Peyer's patch (tissue), 4 donors: ENCODE results near the gene FKRP. TPM values are rescaled to one million over a fixed set of nuclear protein-coding genes. Genes with fewer than 3 reads are reported as not detected.

Experiments used
- DNase-seq, 3 donors: peaks; one replicate each; pipeline ENCODE4 v3.0.0-alpha.2; 2017 to 2019
- H3K27ac ChIP-seq, 4 donors: fragments of 200-600 bp; sonication (generic); one replicate each; pipeline ENCODE4 v1.5.1; 2016 to 2019
- H3K27me3 ChIP-seq, 2 donors: fragments of 200-600 bp; sonication (generic); one replicate each; pipeline ENCODE4 v1.5.1; 2019
- H3K36me3 ChIP-seq, 3 donors: fragments of 200-600 bp; sonication (generic); one replicate each; pipeline ENCODE4 v1.5.1; 2016 to 2019
- H3K4me1 ChIP-seq, 4 donors: fragments of 200-600 bp; sonication (generic); one replicate each; pipeline ENCODE4 v1.5.1; 2016 to 2019
- H3K4me3 ChIP-seq, 4 donors: fragments of 200-600 bp; sonication (generic); 1 replicate in 3 of 4; 2 replicates in 1 of 4; pipeline ENCODE4 v1.5.1; 2016 to 2019; ENCODE audit warnings: mild to moderate bottlenecking in 1 of 4
- H3K9me3 ChIP-seq, 4 donors: fragments of 200-600 bp; sonication (generic); one replicate each; pipeline ENCODE4 v1.5.1; 2016 to 2019; ENCODE audit warnings: mild to moderate bottlenecking in 1 of 4
- CTCF ChIP-seq, 6 experiments: fragments of 450-650 bp in 4 of 6; fragments of 200-600 bp in 2 of 6; sonication (generic) in 1 of 6; IDR thresholded peaks; one replicate each; pipeline ENCODE4 v1.5.1; 2017 to 2019; ENCODE audit warnings: antibody characterized with exemption in 6 of 6, mild to moderate bottlenecking in 3 of 6, moderate library complexity in 1 of 6
- POLR2A ChIP-seq, 2 donors: fragments of 450-650 bp; IDR thresholded peaks; one replicate each; pipeline ENCODE4 v1.5.1; 2017; ENCODE audit warnings: antibody characterized with exemption in 2 of 2, mild to moderate bottlenecking in 2 of 2, moderate library complexity in 2 of 2
- total RNA-seq, 4 donors: library from RNA; depleted of rRNA; stranded (reverse); fragments of >200 nt; gene quantifications; one replicate each; pipeline ENCODE4 v1.1.0, GENCODE V29; 2016

The FKRP gene
- total RNA-seq, 4 donors from 2014 or later: 9.1 to 18.6 (median 15.3) TPM

DNA sequence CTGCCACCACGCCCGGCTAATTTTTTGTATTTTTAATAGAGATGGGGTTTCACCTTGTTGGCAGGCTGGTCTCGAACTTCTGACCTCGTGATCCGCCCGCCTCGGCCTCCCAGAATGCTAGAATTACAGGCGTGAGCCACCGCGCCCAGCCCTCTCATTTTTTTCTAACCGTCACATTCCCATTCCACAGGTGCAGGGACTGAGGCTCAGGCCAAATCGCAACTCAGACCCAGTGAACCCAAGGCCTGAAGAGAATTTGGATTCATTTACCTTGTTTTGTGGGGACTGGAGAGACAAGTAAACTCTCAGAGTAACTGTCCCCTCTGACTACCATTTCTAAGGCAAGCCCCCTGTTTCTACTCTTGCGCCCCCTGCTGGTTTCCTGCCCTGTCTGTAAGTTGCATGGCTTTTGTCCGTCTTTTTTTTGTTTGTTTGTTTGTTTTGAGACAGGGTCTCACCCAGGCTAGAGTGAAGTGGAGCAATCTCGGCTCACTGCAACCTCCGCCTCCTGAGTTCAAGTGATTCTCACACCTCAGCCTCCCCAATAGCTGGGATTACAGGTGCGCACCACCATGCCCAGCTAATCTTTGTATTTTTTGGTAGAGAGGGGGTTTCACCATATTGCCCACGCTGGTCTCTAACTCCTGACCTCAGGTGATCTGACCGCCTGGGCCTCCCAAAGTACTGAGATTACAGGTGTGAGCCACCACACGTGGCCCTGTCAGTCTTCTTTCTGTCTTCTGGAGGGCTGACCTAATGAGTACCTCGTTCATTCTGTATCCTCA lies 2.7 kb downstream of the FKRP start:
- no peak overlapping the region for H3K27ac ChIP-seq
- peaks cover 0 to 22% (median 8%) of the 10 kb centered on the region in 4 donors for H3K4me1 ChIP-seq
- DNase-seq: peak; percentile 76 to 88 (median 82)
- TF ChIP-seq POLR2A (IDR thresholded peaks at IDR 0.05) (no peak), CTCF (IDR thresholded peaks at IDR 0.05) (peak; percentile 59 to 83 (median 69))
- no peaks in the 10 kb centered on the region for H3K9me3 ChIP-seq
- H3K4me3 ChIP-seq: no peak overlapping the region
- H3K27me3 ChIP-seq: no peaks in the 10 kb centered on the region
- H3K36me3 ChIP-seq: no peaks in the 10 kb centered on the region

DNA sequence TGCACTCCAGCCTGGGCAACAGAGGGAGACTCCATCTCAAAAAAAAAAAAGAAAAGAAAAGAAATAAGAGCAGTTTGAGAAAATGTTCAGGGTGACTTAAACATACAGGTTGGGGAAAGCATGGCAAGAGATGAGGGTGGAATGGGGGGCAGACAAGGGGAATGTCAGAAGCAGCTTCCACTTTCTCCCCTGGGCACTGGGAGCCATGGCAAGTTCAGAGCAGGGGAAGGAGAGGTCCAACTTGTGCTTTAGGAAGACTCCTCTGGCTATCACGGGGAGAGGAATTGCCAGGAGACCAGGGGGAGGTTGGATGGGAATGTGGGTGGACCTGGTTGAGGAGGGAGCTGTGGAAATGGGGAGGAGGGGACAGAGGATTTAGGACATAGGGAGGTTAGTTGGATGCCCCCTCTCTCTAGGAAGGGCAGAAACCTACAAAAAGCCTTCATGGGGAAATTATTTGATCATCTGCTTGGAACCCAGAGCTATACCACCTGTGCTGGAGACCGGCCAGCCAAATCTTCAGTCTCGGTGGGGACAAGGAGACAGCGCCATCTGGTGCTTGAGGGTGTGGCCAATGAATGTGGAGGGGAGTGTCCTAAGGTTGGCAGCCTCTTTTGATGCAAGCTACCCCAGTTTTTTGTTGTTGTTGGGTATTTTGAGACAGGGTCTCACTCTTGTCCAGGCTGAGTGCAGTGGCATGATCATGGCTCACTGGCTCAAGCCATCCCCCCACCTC lies 7.7 kb downstream of the FKRP start:
- Histone ChIP-seq H3K27me3 (no peaks in the 10 kb centered on the region), H3K9me3 (no peaks in the 10 kb centered on the region), H3K4me3 (no peak overlapping the region), H3K27ac (no peak overlapping the region), H3K36me3 (peaks cover 0 to 14% (median 0%) of the 10 kb centered on the region in 3 donors), H3K4me1 (peaks cover 0 to 7% (median 0%) of the 10 kb centered on the region in 4 donors)
- DNase-seq: peak; percentile 67 to 82 (median 71)
- peak in 5 of 6 experiments; percentile 35 to 57 (median 55) for TF ChIP-seq CTCF (IDR thresholded peaks at IDR 0.05)
- TF ChIP-seq POLR2A (IDR thresholded peaks at IDR 0.05): no peak

GRCh38 chr19:46755077-46755852 lies 9.4 kb downstream of the FKRP start:
- H3K36me3 ChIP-seq: peaks cover 0 to 14% (median 0%) of the 10 kb centered on the region in 3 donors
- H3K9me3 ChIP-seq: no peaks in the 10 kb centered on the region
- H3K4me1 ChIP-seq: peaks cover 0 to 7% (median 0%) of the 10 kb centered on the region in 4 donors
- TF ChIP-seq CTCF (IDR thresholded peaks at IDR 0.05): no peak
- no peak for TF ChIP-seq POLR2A (IDR thresholded peaks at IDR 0.05)
- no peak overlapping the region for H3K4me3 ChIP-seq
- H3K27ac ChIP-seq: no peak overlapping the region
- DNase-seq: no peak
- no peaks in the 10 kb centered on the region for H3K27me3 ChIP-seq

DNA sequence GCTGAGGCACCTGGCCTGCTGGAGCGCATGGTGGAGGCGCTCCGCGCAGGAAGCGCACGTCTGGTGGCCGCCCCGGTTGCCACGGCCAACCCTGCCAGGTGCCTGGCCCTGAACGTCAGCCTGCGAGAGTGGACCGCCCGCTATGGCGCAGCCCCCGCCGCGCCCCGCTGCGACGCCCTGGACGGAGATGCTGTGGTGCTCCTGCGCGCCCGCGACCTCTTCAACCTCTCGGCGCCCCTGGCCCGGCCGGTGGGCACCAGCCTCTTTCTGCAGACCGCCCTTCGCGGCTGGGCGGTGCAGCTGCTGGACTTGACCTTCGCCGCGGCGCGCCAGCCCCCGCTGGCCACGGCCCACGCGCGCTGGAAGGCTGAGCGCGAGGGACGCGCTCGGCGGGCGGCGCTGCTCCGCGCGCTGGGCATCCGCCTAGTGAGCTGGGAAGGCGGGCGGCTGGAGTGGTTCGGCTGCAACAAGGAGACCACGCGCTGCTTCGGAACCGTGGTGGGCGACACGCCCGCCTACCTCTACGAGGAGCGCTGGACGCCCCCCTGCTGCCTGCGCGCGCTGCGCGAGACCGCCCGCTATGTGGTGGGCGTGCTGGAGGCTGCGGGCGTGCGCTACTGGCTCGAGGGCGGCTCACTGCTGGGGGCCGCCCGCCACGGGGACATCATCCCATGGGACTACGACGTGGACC lies 10.1 kb downstream of the FKRP start:
- H3K36me3 ChIP-seq: peaks cover 0 to 14% (median 0%) of the 10 kb centered on the region in 3 donors
- DNase-seq: no peak
- H3K4me1 ChIP-seq: peaks cover 0 to 7% (median 0%) of the 10 kb centered on the region in 4 donors
- no peak overlapping the region for H3K27ac ChIP-seq
- H3K27me3 ChIP-seq: no peaks in the 10 kb centered on the region
- H3K4me3 ChIP-seq: no peak overlapping the region
- H3K9me3 ChIP-seq: no peaks in the 10 kb centered on the region
- TF ChIP-seq CTCF (IDR thresholded peaks at IDR 0.05): no peak
- TF ChIP-seq POLR2A (IDR thresholded peaks at IDR 0.05): no peak

DNA sequence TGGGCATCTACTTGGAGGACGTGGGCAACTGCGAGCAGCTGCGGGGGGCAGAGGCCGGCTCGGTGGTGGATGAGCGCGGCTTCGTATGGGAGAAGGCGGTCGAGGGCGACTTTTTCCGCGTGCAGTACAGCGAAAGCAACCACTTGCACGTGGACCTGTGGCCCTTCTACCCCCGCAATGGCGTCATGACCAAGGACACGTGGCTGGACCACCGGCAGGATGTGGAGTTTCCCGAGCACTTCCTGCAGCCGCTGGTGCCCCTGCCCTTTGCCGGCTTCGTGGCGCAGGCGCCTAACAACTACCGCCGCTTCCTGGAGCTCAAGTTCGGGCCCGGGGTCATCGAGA lies 10.7 kb downstream of the FKRP start:
- H3K27ac ChIP-seq: no peak overlapping the region
- peaks cover 0 to 14% (median 0%) of the 10 kb centered on the region in 3 donors for H3K36me3 ChIP-seq
- H3K4me1 ChIP-seq: peaks cover 0 to 7% (median 0%) of the 10 kb centered on the region in 4 donors
- no peaks in the 10 kb centered on the region for H3K27me3 ChIP-seq
- H3K4me3 ChIP-seq: no peak overlapping the region
- DNase-seq: no peak
- TF ChIP-seq POLR2A (IDR thresholded peaks at IDR 0.05) (no peak), CTCF (IDR thresholded peaks at IDR 0.05) (no peak)
- no peaks in the 10 kb centered on the region for H3K9me3 ChIP-seq
